PC-3 (cell line): ENCODE measurements around the gene RPAP2. TPM values are rescaled to one million over a fixed set of nuclear protein-coding genes. Genes with fewer than 3 reads are reported as not detected.
"Not testable (repeated sequence)": the region's sequence is repeated elsewhere in the genome, so short reads cannot be mapped to it uniquely, and the experiment has no call there.

Experiments used
- ATAC-seq: fragments of 200-7000 bp; cut with Tn5 transposase; 2 replicates; pipeline ENCODE4 v1.9.1; 2020; ENCODE audit warnings: mild to moderate bottlenecking, moderate library complexity
- BruUV-seq: library from RNA; stranded (reverse); fragments of 400-500 nt; replicated peaks from 2 replicates; lab custom pipeline; 2021; lab: Mats Ljungman, UMichigan
- CTCF ChIA-PET: fragments of 300-600 bp; sonication (Branson Sonifier 250); formaldehyde crosslinking; loops from one replicate; lab custom pipeline; 2022; ENCODE audit warnings: antibody characterized with exemption; lab: Charles Lee
- POLR2A ChIA-PET: fragments of 300-600 bp; sonication (Branson Sonifier 250); formaldehyde crosslinking; loops from one replicate; lab custom pipeline; 2022; ENCODE audit warnings: antibody characterized with exemption; ENCODE audit not compliant: unreplicated experiment; lab: Charles Lee
- DNase-seq: peaks from one replicate; pipeline ENCODE4 v3.0.0-alpha.2; 2015
- H2AFZ ChIP-seq: fragments of 300-600 bp; sonication (generic); 2 replicates; pipeline ENCODE4 v1.6.0; 2016; ENCODE audit warnings: antibody characterized with exemption, low read length
- H3F3A ChIP-seq: fragments of 300-600 bp; sonication (generic); one replicate; pipeline ENCODE4 v1.6.0; 2017; ENCODE audit warnings: antibody characterized with exemption, low read length, control low read depth, mild to moderate bottlenecking; ENCODE audit not compliant: unreplicated experiment
- H3K27ac ChIP-seq: fragments of 300-600 bp; sonication (generic); 2 replicates; pipeline ENCODE4 v1.5.1; 2016; ENCODE audit warnings: mild to moderate bottlenecking, low read length
- H3K27me3 ChIP-seq: fragments of 300-600 bp; sonication (generic); 2 replicates; pipeline ENCODE4 v1.6.1; 2016; ENCODE audit warnings: low read length, mixed read lengths
- H3K36me3 ChIP-seq: fragments of 300-600 bp; sonication (generic); 2 replicates; pipeline ENCODE4 v1.6.1; 2016; ENCODE audit warnings: low read depth, mixed run types, low read length, mixed read lengths
- H3K4me1 ChIP-seq: fragments of 300-600 bp; sonication (generic); 2 replicates; pipeline ENCODE4 v1.5.1; 2016; ENCODE audit warnings: low read length; ENCODE audit not compliant: insufficient read depth
- H3K4me2 ChIP-seq: fragments of 300-600 bp; sonication (generic); 2 replicates; pipeline ENCODE4 v1.6.0; 2016; ENCODE audit warnings: low read length
- H3K4me3 ChIP-seq: fragments of 300-600 bp; sonication (generic); 2 replicates; pipeline ENCODE4 v1.5.1; 2016; ENCODE audit warnings: mild to moderate bottlenecking, low read length, mixed read lengths
- H3K79me2 ChIP-seq: fragments of 300-600 bp; sonication (generic); 2 replicates; pipeline ENCODE4 v1.6.1; 2017; ENCODE audit warnings: low read length, mixed read lengths
- H3K9ac ChIP-seq: fragments of 300-600 bp; sonication (generic); 2 replicates; pipeline ENCODE4 v1.6.0; 2016; ENCODE audit warnings: mild to moderate bottlenecking, low read length
- H3K9me2 ChIP-seq: fragments of 300-600 bp; sonication (generic); replicated peaks from 2 replicates; pipeline ENCODE4 v1.6.1; 2016; ENCODE audit warnings: mixed run types, low read length, mixed read lengths
- H3K9me3 ChIP-seq: fragments of 300-600 bp; sonication (generic); 2 replicates; pipeline ENCODE4 v1.6.1; 2016; ENCODE audit warnings: low read length, mixed read lengths
- H4K20me1 ChIP-seq: fragments of 300-600 bp; sonication (generic); 2 replicates; pipeline ENCODE4 v1.6.1; 2016; ENCODE audit warnings: low read length, mixed read lengths
- EZH2 ChIP-seq: fragments of 300-600 bp; sonication (generic); IDR thresholded peaks from one replicate; pipeline ENCODE4 v1.6.1; 2017; ENCODE audit warnings: antibody characterized with exemption, mild to moderate bottlenecking, low read length; ENCODE audit not compliant: unreplicated experiment
- EZH2phosphoT487 ChIP-seq: fragments of 300-600 bp; sonication (generic); IDR thresholded peaks from 2 replicates; pipeline ENCODE4 v1.6.1; 2018; ENCODE audit warnings: mild to moderate bottlenecking, antibody characterized with exemption, low read length, borderline replicate concordance
- intact Hi-C: fragments of 100-400 bp; cut with micrococcal nuclease; formaldehyde crosslinking; loops from 2 replicates; pipeline ENCODE4 v1.9.0; 2023
- total RNA-seq: library from RNA; depleted of rRNA; stranded (reverse); fragments of >200 nt; gene quantifications from 2 replicates; pipeline ENCODE4 v1.2.3, GENCODE V29; 2014
- TF ChIP-seq, protein P1 (sequence below): fragments of 300-600 bp; sonication (generic); conservative IDR thresholded peaks from 2 replicates; pipeline ENCODE4 v1.5.1; 2017; ENCODE audit warnings: antibody characterized with exemption, low read depth, mild to moderate bottlenecking, low read length

RPAP2 gene
- total RNA-seq, 1 experiment from 2014 or later, result 4.3 TPM

DNA sequence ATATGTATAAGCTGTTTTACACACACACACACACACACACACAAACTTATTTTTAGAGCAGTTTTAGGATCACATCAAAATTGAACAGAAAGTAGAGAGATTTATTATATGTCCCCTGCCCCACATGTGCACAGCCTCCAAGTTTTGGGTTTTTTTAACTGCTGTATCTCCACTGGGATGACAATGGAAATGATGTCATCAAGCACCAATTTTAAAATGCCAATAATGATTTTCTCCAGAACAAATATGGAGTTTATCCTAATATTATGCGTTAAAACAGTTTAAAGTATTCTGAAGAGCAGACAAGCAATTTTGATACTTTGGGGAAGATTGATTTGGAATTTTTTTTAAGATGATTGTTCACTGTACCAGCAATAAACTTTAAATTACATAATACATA is 131.2 kb downstream of the RPAP2 start:
- POLR2A ChIA-PET, result no interaction called here
- Histone ChIP-seq H3K9me3 (no peaks in the 10 kb centered on the region), H2AFZ (no peak overlapping the region), H3K4me2 (no peak overlapping the region), H3K79me2 (no peaks in the 10 kb centered on the region), H3K9ac (no peak overlapping the region), H3K27ac (no peak overlapping the region), H3K36me3 (no peaks in the 10 kb centered on the region), H3K4me1 (no peaks in the 10 kb centered on the region), H3K27me3 (no peaks in the 10 kb centered on the region), H4K20me1 (no peaks in the 10 kb centered on the region), H3K9me2 (no peaks in the 10 kb centered on the region), H3F3A (no peaks in the 10 kb centered on the region), H3K4me3 (no peak overlapping the region)
- DNase-seq (no peak), ATAC-seq (no peak)
- TF ChIP-seq EZH2, result no peak
- TF ChIP-seq, protein P1, sequence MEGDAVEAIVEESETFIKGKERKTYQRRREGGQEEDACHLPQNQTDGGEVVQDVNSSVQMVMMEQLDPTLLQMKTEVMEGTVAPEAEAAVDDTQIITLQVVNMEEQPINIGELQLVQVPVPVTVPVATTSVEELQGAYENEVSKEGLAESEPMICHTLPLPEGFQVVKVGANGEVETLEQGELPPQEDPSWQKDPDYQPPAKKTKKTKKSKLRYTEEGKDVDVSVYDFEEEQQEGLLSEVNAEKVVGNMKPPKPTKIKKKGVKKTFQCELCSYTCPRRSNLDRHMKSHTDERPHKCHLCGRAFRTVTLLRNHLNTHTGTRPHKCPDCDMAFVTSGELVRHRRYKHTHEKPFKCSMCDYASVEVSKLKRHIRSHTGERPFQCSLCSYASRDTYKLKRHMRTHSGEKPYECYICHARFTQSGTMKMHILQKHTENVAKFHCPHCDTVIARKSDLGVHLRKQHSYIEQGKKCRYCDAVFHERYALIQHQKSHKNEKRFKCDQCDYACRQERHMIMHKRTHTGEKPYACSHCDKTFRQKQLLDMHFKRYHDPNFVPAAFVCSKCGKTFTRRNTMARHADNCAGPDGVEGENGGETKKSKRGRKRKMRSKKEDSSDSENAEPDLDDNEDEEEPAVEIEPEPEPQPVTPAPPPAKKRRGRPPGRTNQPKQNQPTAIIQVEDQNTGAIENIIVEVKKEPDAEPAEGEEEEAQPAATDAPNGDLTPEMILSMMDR, result no peak
- no peak for TF ChIP-seq EZH2phosphoT487
- intact Hi-C loops, result no loop called here
- CTCF ChIA-PET, result no interaction called here
- no TSS peak for BruUV-seq

DNA sequence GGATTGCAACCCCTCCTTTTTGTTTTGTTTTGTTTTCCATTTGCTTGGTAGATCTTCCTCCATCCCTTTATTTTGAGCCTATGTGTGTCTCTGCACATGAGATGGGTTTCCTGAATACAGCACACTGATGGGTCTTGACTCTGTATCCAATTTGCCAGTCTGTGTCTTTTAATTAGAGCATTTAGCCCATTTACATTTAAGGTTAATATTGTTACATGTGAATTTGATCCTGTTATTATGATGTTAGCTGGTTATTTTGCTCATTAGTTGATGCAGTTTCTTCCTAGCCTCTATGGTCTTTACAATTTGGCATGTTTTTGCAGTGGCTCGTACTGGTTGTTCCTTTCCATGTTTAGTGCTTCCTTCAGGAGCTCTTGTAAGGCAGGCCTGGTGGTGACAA is 135.7 kb downstream of the RPAP2 start:
- H3K27ac ChIP-seq, H3K9me3 ChIP-seq, BruUV-seq, H3F3A ChIP-seq, H3K9me2 ChIP-seq, H3K27me3 ChIP-seq, CTCF ChIA-PET, H3K36me3 ChIP-seq, H3K79me2 ChIP-seq, ATAC-seq, H3K9ac ChIP-seq, H2AFZ ChIP-seq, H3K4me1 ChIP-seq, intact Hi-C loops, H3K4me3 ChIP-seq, DNase-seq, POLR2A ChIA-PET, H4K20me1 ChIP-seq, H3K4me2 ChIP-seq: not testable (repeated sequence)

DNA sequence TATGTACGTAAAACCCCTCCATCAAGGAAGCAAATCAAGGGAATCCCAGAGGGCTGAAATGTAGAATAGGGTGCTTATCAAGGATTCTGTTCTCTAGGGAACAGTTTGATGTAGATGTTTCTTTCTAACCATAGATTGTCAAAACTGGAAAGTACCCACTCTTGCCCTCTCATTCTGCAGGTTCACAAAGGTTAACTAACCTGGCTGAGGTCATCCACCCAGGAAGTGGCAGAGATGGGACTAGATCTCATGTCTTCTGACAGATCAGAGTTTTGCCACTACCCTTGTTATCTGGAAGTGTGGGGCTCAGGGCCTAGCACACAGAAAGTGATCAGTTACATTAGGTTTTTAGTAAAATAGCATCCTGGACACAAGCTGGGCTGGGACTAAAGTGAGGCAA is 140.4 kb downstream of the RPAP2 start:
- intact Hi-C loops, result no loop called here
- H3K4me3 ChIP-seq, result no peak overlapping the region
- H3K79me2 ChIP-seq, result no peaks in the 10 kb centered on the region
- no peak for ATAC-seq
- H3F3A ChIP-seq, result no peaks in the 10 kb centered on the region
- H3K4me2 ChIP-seq, result no peak overlapping the region
- TF ChIP-seq EZH2 (no peak), EZH2phosphoT487 (no peak)
- TF ChIP-seq, protein P1, result no peak
- H3K9ac ChIP-seq, result no peak overlapping the region
- H3K4me1 ChIP-seq, result 0 out of 2 replicates have a peak, but pooled peaks cover 2% of the 10 kb centered on the region
- no peak overlapping the region for H2AFZ ChIP-seq
- H3K27me3 ChIP-seq, result no peaks in the 10 kb centered on the region
- H4K20me1 ChIP-seq, result no peaks in the 10 kb centered on the region
- H3K27ac ChIP-seq, result no peak overlapping the region
- CTCF ChIA-PET, result no interaction called here
- H3K9me3 ChIP-seq, result no peaks in the 10 kb centered on the region
- no peaks in the 10 kb centered on the region for H3K9me2 ChIP-seq
- no peak for DNase-seq
- POLR2A ChIA-PET, result no interaction called here
- no peaks in the 10 kb centered on the region for H3K36me3 ChIP-seq
- no TSS peak for BruUV-seq
